H1 (cell line): Measurements from ENCODE around the gene ASF1B.

Source experiments
- CBX5 ChIP-seq: fragments of 300-800, 300-1000 bp; sonication (generic); IDR thresholded peaks from 2 replicates; pipeline ENCODE4 v1.7.1; 2016; ENCODE audit warnings: antibody characterized with exemption, low read length, low read depth
- GTF2F1 ChIP-seq: IDR thresholded peaks from 2 replicates; pipeline ENCODE4 v1.6.1; 2012; ENCODE audit warnings: low read depth, low read length, improper control_type of control experiment, borderline replicate concordance
- JUN ChIP-seq: IDR thresholded peaks from 2 replicates; pipeline ENCODE4 v1.6.1; 2011; ENCODE audit warnings: low read depth, mild to moderate bottlenecking, improper control_type of control experiment, low read length
- JUND ChIP-seq: IDR thresholded peaks from 2 replicates; pipeline ENCODE4 v1.6.1; 2011; ENCODE audit warnings: mild to moderate bottlenecking, improper control_type of control experiment, low read length
- MAX ChIP-seq: IDR thresholded peaks from 2 replicates; pipeline ENCODE4 v1.6.1; 2012; ENCODE audit warnings: inconsistent platforms
- POLR2A ChIP-seq, 2 experiments: IDR thresholded peaks; 1 replicate in 1 of 2; 2 replicates in 1 of 2; pipeline ENCODE4 v1.6.1; 2011; ENCODE audit warnings: low read depth in 2 of 2, low read length in 2 of 2, mild to moderate bottlenecking in 2 of 2; ENCODE audit errors: control extremely low read depth in 1 of 2
- POU5F1 ChIP-seq: IDR thresholded peaks from 2 replicates; pipeline ENCODE4 v1.6.1; 2011; ENCODE audit warnings: low read depth, mild to moderate bottlenecking, low read length, moderate library complexity
- RAD21 ChIP-seq, 2 experiments: IDR thresholded peaks in 1 of 2; conservative IDR thresholded peaks in 1 of 2; 2 replicates each; pipeline ENCODE4 v1.6.1; 2011; ENCODE audit warnings: low read depth in 2 of 2, low read length in 2 of 2, improper control_type of control experiment in 1 of 2, inconsistent platforms in 1 of 2, mild to moderate bottlenecking in 1 of 2, moderate library complexity in 1 of 2
- RBBP5 ChIP-seq: IDR thresholded peaks from 2 replicates; pipeline ENCODE4 v1.7.1; 2012; ENCODE audit warnings: low read depth, mild to moderate bottlenecking, inconsistent platforms, low read length, moderate library complexity, borderline replicate concordance
- SP1 ChIP-seq: IDR thresholded peaks from 2 replicates; pipeline ENCODE4 v1.6.1; 2011; ENCODE audit warnings: low read depth, low read length
- TF ChIP-seq, protein P1 (sequence below), 3 experiments: IDR thresholded peaks; 1 replicate in 2 of 3; 2 replicates in 1 of 3; pipeline versions ENCODE4 v1.5.1 to v1.6.1; 2011; ENCODE audit warnings: low read length in 3 of 3, mild to moderate bottlenecking in 3 of 3, inconsistent platforms in 2 of 3, low read depth in 1 of 3, moderate library complexity in 1 of 3; ENCODE audit not compliant: insufficient read depth in 1 of 3; ENCODE audit errors: control extremely low read depth in 1 of 3

DNA sequence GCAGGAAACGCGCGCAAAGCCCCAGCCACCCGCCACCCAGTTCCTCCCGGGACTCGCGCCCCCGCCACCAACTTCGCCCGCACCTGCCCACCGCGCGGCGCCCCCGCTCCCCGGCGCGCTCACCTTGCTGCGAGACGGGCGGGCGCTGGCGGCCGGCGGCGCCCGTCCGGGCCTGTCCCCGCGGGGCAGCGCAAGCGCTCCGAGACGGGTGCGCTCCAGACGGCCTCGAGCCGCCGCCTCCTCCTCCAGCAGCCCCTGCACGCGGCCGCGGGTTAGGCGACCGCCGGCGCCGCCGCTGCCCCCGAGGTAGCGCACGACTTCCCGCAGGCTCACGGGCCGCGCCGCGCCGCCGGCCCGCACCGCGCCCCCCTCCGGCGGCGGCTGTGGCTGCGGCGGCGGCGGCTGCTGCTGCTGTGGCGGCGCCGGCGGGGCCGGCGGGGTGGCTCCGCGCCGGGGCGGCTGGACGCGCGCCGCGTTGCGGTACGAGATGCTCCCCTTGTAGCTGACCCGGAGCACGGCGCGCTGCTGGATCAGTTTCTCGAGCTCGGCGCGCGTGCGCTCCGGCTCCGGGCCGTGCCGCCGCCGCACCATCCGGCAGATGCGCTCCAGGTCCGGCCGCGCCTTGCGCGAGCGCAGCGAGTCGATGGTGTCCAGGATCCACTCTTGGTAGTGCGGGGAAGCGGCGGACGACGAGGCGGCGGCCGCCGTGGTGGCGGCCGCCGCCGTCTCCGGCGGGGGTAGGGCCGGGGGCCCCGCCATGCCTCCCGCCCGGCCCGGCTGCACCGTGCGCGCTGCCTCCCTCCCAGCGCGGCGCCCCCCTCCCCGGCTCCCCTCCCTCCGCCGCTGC lies 46.5 kb downstream of the ASF1B start:
- TF ChIP-seq CBX5 (no peak), JUN (no peak), RBBP5 (no peak), RAD21 (IDR thresholded peaks at IDR 0.05 in 1 of 2, conservative IDR thresholded peaks at IDR 0.05 in 1 of 2; ENCODE audit: low read depth in 2 of 2, low read length in 2 of 2) (no peak), JUND (no peak), SP1 (no peak), POU5F1 (no peak), POLR2A (IDR thresholded peaks at IDR 0.05; ENCODE audit: control extremely low read depth in 1 of 2, low read depth in 2 of 2, low read length in 2 of 2) (no peak), MAX (peak; percentile 59; the same call in 1 of the 2 replicates), GTF2F1 (no peak)
- TF ChIP-seq, protein P1, sequence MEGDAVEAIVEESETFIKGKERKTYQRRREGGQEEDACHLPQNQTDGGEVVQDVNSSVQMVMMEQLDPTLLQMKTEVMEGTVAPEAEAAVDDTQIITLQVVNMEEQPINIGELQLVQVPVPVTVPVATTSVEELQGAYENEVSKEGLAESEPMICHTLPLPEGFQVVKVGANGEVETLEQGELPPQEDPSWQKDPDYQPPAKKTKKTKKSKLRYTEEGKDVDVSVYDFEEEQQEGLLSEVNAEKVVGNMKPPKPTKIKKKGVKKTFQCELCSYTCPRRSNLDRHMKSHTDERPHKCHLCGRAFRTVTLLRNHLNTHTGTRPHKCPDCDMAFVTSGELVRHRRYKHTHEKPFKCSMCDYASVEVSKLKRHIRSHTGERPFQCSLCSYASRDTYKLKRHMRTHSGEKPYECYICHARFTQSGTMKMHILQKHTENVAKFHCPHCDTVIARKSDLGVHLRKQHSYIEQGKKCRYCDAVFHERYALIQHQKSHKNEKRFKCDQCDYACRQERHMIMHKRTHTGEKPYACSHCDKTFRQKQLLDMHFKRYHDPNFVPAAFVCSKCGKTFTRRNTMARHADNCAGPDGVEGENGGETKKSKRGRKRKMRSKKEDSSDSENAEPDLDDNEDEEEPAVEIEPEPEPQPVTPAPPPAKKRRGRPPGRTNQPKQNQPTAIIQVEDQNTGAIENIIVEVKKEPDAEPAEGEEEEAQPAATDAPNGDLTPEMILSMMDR (IDR thresholded peaks at IDR 0.05; ENCODE audit: control extremely low read depth in 1 of 3, insufficient read depth in 1 of 3, low read depth in 1 of 3, low read length in 3 of 3) = peak in 1 of 3 experiments; percentile 35; a peak in 2 of 4 replicates
